IMR-90 (cell line): ENCODE data around the gene DENND1B.

ENCODE experiments used
- CTCF ChIP-seq: conservative IDR thresholded peaks from 2 replicates; pipeline ENCODE4 v1.5.1; 2012; ENCODE audit warnings: mild to moderate bottlenecking, low read depth, low read length, improper control_type of control experiment
- ELK1 ChIP-seq: fragments of 150-350 bp; IDR thresholded peaks from 2 replicates; pipeline ENCODE4 v1.6.1; 2016; ENCODE audit warnings: low read depth, mild to moderate bottlenecking, low read length, moderate library complexity, borderline replicate concordance
- FOS ChIP-seq: fragments of 150-350 bp; IDR thresholded peaks from 2 replicates; pipeline ENCODE4 v1.6.1; 2016; ENCODE audit warnings: low read depth, low read length
- MAFK ChIP-seq: IDR thresholded peaks from 2 replicates; pipeline ENCODE4 v1.6.1; 2012; ENCODE audit warnings: low read depth, low read length, improper control_type of control experiment
- MAZ ChIP-seq: IDR thresholded peaks from 2 replicates; pipeline ENCODE4 v1.6.1; 2012; ENCODE audit warnings: low read depth, mild to moderate bottlenecking, low read length, improper control_type of control experiment, moderate library complexity, borderline replicate concordance
- MXI1 ChIP-seq: IDR thresholded peaks from 2 replicates; pipeline ENCODE4 v1.6.1; 2012; ENCODE audit warnings: low read depth, mild to moderate bottlenecking, low read length, moderate library complexity, borderline replicate concordance
- POLR2A ChIP-seq: IDR thresholded peaks from 2 replicates; pipeline ENCODE4 v1.6.1; 2012; ENCODE audit warnings: mild to moderate bottlenecking, low read depth, low read length
- RAD21 ChIP-seq: IDR thresholded peaks from 2 replicates; pipeline ENCODE4 v1.6.1; 2012; ENCODE audit warnings: low read length, improper control_type of control experiment
- RCOR1 ChIP-seq: IDR thresholded peaks from 2 replicates; pipeline ENCODE4 v1.6.1; 2012; ENCODE audit warnings: mild to moderate bottlenecking, low read length, improper control_type of control experiment; ENCODE audit not compliant: insufficient replicate concordance
- SMC3 ChIP-seq: fragments of 150-350 bp; IDR thresholded peaks from 2 replicates; pipeline ENCODE4 v1.6.1; 2016; ENCODE audit warnings: low read depth, mild to moderate bottlenecking, antibody characterized with exemption, low read length, moderate library complexity
- USF2 ChIP-seq: fragments of 150-350 bp; IDR thresholded peaks from 2 replicates; pipeline ENCODE4 v1.6.1; 2017; ENCODE audit warnings: mild to moderate bottlenecking, antibody characterized with exemption, low read length, low read depth

DNA sequence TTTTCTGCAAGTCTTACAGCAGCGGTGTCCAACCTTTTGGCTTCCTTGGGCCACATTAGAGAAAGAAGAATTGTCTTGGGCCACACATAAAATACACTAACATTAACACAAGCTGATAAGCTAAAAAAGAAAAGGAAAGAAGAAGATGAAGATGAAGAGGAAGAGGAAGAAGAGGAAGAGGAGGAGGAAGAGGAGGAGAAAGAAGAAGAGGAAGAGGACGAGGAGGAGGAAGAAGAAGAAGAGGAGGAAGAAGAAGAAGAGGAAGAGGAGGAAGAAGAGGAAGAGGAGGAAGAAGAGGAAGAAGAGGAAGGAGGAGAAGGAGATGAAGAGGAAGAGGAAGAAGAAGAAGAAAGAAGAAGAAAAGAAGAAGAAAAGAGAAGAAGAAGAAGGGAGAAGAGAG lies 230.7 kb downstream of the DENND1B start:
- TF ChIP-seq CTCF (no peak), MAFK (no peak), RAD21 (no peak), POLR2A (no peak), FOS (no peak), ELK1 (no peak), SMC3 (no peak), MAZ (no peak), USF2 (no peak), MXI1 (no peak), RCOR1 (no peak)
